ENCODE data around the gene OPN3. TPM values are rescaled to one million over a fixed set of nuclear protein-coding genes. Genes with fewer than 3 reads are reported as not detected.

The OPN3 gene
- total RNA-seq, 2 donors from 2014 or later, result 2.3 to 7.0 TPM

GRCh38 chr1:241579434-241579833 is 60.7 kb downstream of the OPN3 start:
- Histone ChIP-seq H3K27ac (no peak overlapping the region), H3K4me1 (no peaks in the 10 kb centered on the region), H3K9me3 (no peaks in the 10 kb centered on the region), H3K27me3 (peaks cover 0 to 3% of the 10 kb centered on the region in 2 donors), H3K4me3 (no peak overlapping the region), H3K36me3 (replicated peaks in 1 of 2; ENCODE audit: insufficient read depth in 1 of 2, low read depth in 2 of 2) (no peaks in the 10 kb centered on the region)
- DNase-seq, result no peak
- ATAC-seq, result no peak
- WGBS, 2 donors, result 52 to 61% methylated on average over 4 of the region's 4 CpGs
- intact Hi-C loops (cut with DNase I), result no loop called here
- TF ChIP-seq POLR2A (IDR thresholded peaks at IDR 0.05) (no peak), CTCF (IDR thresholded peaks at IDR 0.05) (no peak)

- no peak for TF ChIP-seq CTCF (IDR thresholded peaks at IDR 0.05)
- no peak for TF ChIP-seq POLR2A (IDR thresholded peaks at IDR 0.05)
- no peaks in the 10 kb centered on the region for H3K9me3 ChIP-seq
- no peak overlapping the region for H3K27ac ChIP-seq
- H3K4me3 ChIP-seq, result no peak overlapping the region
- no peaks in the 10 kb centered on the region for H3K36me3 ChIP-seq (replicated peaks in 1 of 2; ENCODE audit: insufficient read depth in 1 of 2, low read depth in 2 of 2)
- no peaks in the 10 kb centered on the region for H3K27me3 ChIP-seq
- ATAC-seq (no peak), DNase-seq (no peak)
- intact Hi-C loops (cut with DNase I), result no loop called here
- no peaks in the 10 kb centered on the region for H3K4me1 ChIP-seq
Measured at GRCh38 chr1:241574154-241574553, 66.0 kb downstream of the OPN3 start.

- H3K27ac ChIP-seq, result no peak overlapping the region
- no peaks in the 10 kb centered on the region for H3K4me1 ChIP-seq
- DNase-seq (no peak), ATAC-seq (no peak)
- 60 to 78% methylated on average over 2 of the region's 2 CpGs for WGBS, 2 donors
- H3K36me3 ChIP-seq (replicated peaks in 1 of 2; ENCODE audit: insufficient read depth in 1 of 2, low read depth in 2 of 2), result no peaks in the 10 kb centered on the region
- intact Hi-C loops (cut with DNase I), result no loop called here
- H3K9me3 ChIP-seq, result no peaks in the 10 kb centered on the region
- no peak for TF ChIP-seq POLR2A (IDR thresholded peaks at IDR 0.05)
- TF ChIP-seq CTCF (IDR thresholded peaks at IDR 0.05), result no peak
- no peak overlapping the region for H3K4me3 ChIP-seq
- H3K27me3 ChIP-seq, result no peaks in the 10 kb centered on the region
Measured at GRCh38 chr1:241569848-241570247, 70.3 kb downstream of the OPN3 start.

GRCh38 chr1:241560849-241561187 is 79.4 kb downstream of the OPN3 start:
- WGBS, 2 donors, result 79 to 82% methylated on average over 3 of the region's 3 CpGs
- Histone ChIP-seq H3K27ac (no peak overlapping the region), H3K4me3 (no peak overlapping the region), H3K9me3 (no peaks in the 10 kb centered on the region), H3K4me1 (no peaks in the 10 kb centered on the region), H3K27me3 (no peaks in the 10 kb centered on the region), H3K36me3 (replicated peaks in 1 of 2; ENCODE audit: insufficient read depth in 1 of 2, low read depth in 2 of 2) (no peaks in the 10 kb centered on the region)
- intact Hi-C loops (cut with DNase I), result no loop called here
- no peak for DNase-seq
- no peak for TF ChIP-seq CTCF (IDR thresholded peaks at IDR 0.05)
- no peak for TF ChIP-seq POLR2A (IDR thresholded peaks at IDR 0.05)
- no peak for ATAC-seq

- H3K36me3 ChIP-seq (replicated peaks in 1 of 2; ENCODE audit: insufficient read depth in 1 of 2, low read depth in 2 of 2), result no peaks in the 10 kb centered on the region
- H3K4me1 ChIP-seq, result no peaks in the 10 kb centered on the region
- no peak overlapping the region for H3K4me3 ChIP-seq
- no peak for TF ChIP-seq CTCF (IDR thresholded peaks at IDR 0.05)
- no peak for TF ChIP-seq POLR2A (IDR thresholded peaks at IDR 0.05)
- H3K27me3 ChIP-seq, result no peaks in the 10 kb centered on the region
- intact Hi-C loops (cut with DNase I), result no loop called here
- no peak overlapping the region for H3K27ac ChIP-seq
- no peak for ATAC-seq
- DNase-seq, result no peak
- no peaks in the 10 kb centered on the region for H3K9me3 ChIP-seq
- 62 to 81% methylated on average over 4 of the region's 4 CpGs for WGBS, 2 donors
Measured at GRCh38 chr1:241560146-241560848, 79.9 kb downstream of the OPN3 start.
